GM19397 (cell line): ENCODE data around the gene ABCD2.
"Not testable (repeated sequence)": the region's sequence is repeated elsewhere in the genome, so short reads cannot be mapped to it uniquely, and the experiment has no call there.

ENCODE experiments used
- ATAC-seq: cut with Tn5 transposase; IDR thresholded peaks from one replicate; pipeline ENCODE4 v1.9.1; 2021; ENCODE audit warnings: mild to moderate bottlenecking, moderate library complexity; ENCODE audit not compliant: unreplicated experiment

Gene ABCD2

DNA sequence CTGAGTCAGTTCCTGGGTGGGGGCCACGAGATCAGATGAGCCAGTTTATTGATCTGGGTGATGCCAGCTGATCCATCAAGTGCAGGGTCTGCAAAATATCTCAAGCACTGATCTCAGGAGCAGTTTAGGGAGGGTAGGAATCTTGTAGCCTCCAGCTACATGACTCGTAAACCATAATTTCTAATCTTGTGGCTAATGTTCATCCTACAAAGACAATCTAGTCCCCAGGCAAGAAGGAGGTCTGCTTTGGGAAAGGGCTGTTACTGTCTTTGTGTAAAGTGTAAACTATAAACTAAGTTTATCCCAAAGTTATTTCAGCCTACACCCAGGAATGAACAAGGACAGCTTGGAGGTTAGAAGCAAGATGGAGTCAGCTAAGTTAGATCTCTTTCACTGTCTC, 75.4 kb downstream of the ABCD2 start:
- ATAC-seq = not testable (repeated sequence)

DNA sequence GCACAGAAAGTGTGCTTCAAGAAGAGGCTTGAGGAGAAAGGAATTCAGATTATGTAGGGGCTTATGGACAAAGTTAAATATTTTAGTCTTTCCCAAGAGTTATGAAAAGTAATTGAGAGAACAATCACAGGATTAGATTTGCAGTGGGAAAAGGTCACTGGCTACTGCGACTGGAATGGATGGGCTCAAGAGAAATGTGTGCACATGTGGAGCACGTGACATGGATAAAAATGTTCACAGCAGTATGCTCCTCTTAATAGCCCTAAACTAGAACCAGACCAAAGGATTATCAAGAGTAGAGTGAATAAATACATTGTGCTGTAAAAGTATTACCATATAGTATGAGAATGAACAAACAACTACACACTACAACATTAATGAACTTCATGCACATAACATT, 78.1 kb downstream of the ABCD2 start:
- ATAC-seq = no peak

DNA sequence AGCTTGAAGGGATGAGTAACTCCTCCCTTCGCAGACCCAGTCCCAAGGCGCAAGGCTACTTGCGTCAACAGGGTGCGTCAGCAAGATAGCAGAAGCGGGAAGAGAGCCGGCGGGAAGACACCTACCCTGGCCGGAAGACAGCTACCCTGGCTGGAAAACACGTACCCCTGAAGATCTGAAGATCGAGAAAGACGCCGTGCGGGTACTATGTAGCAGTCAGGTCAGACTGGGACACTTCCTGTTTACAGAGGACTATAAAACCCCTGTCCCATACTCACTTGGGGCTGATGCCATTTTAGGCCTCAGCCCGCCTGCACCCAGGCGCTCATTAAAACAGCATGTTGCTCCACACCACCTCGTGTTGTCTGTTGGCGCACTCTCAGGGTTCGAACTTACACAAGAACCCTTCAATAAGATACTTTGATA, 80.9 kb downstream of the ABCD2 start:
- no peak for ATAC-seq

DNA sequence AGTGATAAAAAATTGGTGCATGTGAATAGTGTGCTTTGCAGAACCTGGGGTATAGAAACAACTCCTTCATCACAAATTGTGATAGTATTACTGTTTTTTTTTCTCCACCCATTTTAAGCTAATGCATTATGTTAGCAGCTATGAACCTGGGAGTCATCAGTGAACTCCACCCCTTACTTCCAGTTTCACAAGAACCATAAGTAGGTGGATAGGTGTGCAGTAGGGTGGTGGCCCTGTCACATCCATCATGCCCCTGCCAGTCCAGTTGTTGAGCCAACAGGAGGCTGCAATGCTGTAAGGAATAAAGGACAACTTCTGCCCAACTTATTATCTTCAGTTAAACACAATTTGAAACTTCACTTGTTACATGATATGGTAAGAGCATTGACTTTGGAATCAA, 85.7 kb downstream of the ABCD2 start:
- ATAC-seq = no peak

DNA sequence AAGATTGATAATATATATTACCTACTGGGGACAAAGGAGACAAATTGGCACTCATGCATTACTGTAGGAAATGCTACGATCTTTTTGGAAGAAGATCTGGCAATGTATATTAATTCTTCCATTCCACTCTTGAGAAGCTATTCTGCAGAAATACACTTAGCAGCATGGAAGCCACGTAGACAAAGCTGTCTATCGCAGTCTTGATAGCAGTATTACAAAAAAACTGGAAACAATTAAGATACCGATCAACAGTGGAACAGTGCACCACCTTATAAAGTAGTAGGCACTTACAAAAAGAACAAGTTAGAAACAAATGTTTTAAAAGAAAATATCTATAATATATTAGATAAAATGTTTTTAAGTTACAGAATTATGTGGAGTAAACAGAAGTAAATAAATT, 87.2 kb downstream of the ABCD2 start:
- no peak for ATAC-seq

DNA sequence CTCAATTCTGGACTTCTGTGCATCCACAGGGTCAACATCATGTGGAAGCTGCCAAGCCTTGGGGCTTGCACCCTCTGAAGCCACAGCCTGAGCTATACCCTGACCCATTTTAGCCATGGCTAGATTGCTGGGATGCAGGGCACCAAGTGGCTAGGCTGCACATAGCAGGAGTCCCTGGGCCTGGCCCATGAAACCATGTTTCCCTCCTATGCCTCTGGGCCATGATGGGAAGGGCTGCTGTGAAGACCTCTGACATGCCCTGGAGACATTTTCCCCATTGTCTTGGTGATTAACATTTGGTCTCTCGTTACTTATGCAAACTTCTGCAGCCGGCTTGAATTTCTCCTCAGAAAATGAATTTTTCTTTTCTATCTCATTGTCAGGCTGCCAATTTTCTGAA, 92.6 kb downstream of the ABCD2 start:
- ATAC-seq = no peak

DNA sequence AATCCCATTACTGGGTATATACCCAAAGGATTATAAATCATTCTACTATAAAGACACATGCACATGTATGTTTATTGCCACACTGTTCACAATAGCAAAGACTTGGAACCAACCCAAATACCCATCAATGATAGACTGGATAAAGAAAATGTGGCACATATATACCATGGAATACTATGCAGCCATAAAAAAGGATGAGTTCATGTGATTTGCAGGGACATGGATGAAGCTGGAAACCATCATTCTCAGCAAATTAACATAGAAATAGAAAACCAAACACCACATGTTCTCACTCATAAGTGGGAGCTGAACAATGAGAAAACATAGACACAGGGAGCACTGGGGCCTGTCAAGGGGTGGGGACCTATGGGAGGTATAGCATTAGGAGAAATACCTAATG, 97.4 kb downstream of the ABCD2 start:
- ATAC-seq = not testable (repeated sequence)

DNA sequence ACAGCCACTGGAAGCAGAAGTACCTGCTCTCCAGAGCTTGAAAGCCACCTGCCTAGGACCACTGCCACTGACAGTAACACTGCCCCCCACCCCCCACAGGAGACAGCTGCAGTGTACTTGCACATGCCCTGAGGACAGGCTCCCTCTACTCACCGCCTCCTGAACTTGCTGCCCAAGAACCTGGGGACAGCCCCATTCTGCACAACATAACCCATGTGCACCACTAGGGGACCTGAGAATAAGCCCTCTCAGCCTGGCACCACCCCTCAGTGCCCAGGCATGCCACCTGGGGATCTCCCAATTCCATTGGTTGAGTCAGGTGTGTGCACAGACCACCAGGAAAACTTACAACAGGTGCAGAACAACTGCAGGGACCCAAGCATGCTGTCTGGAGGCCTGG, 109.6 kb downstream of the ABCD2 start:
- ATAC-seq = no peak

DNA sequence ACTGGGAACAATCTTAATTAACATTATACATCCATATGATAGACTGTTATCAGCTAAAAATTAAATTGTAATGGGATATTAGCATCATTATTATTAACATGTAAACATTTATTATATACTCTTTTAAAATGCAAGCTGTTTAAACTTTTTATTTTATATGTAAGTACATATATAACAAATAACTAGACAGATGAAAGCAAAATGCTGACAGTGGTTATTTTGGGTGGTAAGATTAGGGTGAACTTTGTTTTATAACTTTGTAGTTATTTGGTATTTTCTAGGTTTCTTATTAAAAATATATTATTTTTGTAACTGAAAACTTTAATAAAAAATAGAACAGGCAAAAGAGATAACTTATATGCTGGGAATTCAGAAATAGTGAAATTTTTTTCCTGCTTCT, 114.0 kb downstream of the ABCD2 start:
- ATAC-seq = no peak

DNA sequence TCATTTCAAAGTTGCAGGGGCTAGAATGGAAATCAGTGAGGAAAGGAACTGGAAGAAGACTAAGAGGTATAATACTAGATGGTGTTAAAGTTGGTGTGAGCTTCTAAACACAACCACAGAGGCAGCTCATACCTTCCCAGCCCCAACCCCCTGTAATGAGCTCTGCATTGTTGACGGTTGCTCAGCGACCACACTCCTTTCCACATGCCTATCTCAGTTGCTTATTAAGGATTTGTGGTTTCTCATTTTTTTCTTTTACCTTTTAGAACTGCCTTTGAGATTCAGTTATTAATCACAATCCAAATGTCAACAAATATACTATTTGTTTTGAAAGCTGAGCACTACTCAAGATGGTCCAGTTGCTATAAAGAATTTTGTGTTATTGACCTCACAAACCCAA, 114.6 kb downstream of the ABCD2 start:
- no peak for ATAC-seq

DNA sequence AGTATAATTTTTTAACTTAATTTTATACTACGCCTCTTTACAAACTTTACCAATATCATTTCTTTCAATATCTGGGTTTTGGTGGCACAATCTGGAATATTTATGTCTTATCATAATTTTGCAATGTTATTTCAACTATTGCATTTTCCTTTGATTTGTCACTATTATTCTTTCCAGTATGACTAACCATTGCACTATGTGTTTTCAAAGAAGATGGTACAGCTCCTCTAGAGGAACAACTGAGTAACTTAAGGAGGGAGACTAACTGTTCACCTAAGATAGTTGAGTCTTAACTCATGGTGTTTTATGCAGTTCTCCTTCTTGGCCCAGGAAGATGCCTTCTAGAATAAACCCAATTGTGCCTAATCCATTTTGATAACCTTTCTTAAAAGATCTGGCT, 116.2 kb downstream of the ABCD2 start:
- no peak for ATAC-seq

DNA sequence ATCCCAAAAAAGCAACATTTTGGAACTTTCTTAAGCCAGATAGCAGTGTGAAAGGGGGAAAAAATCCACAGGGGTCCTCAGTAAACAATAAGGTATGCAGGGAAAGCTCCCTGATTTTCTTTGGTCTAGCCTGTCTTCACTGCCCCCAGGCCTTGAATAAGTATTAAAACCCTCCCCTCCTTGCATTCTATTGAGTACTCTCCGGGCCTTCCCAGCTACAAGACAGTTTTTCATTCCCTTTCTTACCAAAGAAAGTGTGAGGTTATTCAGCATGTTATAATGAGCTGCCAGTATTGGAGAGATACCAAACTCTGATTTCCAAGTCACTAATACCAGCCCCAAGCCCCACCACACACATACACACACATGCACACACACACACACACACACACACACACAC, 116.9 kb downstream of the ABCD2 start:
- ATAC-seq = no peak
